H1 (cell line): Measurements from ENCODE around the gene C11orf58. TPM values are rescaled to one million over a fixed set of nuclear protein-coding genes. Genes with fewer than 3 reads are reported as not detected.

Experiments used
- CTCF ChIA-PET: fragments of 300-600 bp; sonication (Branson Sonifier 250); formaldehyde crosslinking; loops from one replicate; lab custom pipeline; 2021; ENCODE audit not compliant: partially characterized antibody; lab: Charles Lee
- POLR2A ChIA-PET: fragments of 300-600 bp; sonication (Branson Sonifier 250); formaldehyde crosslinking; loops from one replicate; lab custom pipeline; 2021; ENCODE audit warnings: inconsistent platforms; ENCODE audit not compliant: partially characterized antibody; lab: Charles Lee
- DNase-seq, 2 experiments: peaks; one replicate each; pipeline versions ENCODE4 v3.0.0 to v3.0.0-alpha.2; 2010 to 2022; ENCODE audit warnings: low spot score in 2 of 2, low read depth in 1 of 2, mixed read lengths in 1 of 2
- FAIRE-seq: peaks from 2 replicates; lab custom pipeline; 2011; peaks lifted over from hg19 to GRCh38; lab: Jason Lieb, UNC
- H2AFZ ChIP-seq: 2 replicates; pipeline ENCODE4 v1.8.1; 2012; ENCODE audit warnings: low read length, inconsistent platforms
- H2AK5ac ChIP-seq: 2 replicates; pipeline ENCODE4 v1.6.1; 2013; ENCODE audit warnings: low read depth, low read length
- H2BK120ac ChIP-seq: replicated peaks from 2 replicates; pipeline ENCODE3; 2013; ENCODE audit warnings: low read depth, low read length, inconsistent platforms
- H2BK12ac ChIP-seq: 2 replicates; pipeline ENCODE4 v1.6.1; 2013; ENCODE audit warnings: low read depth, low read length
- H2BK15ac ChIP-seq: 2 replicates; pipeline ENCODE4 v1.6.1; 2013; ENCODE audit warnings: low read length
- H2BK20ac ChIP-seq: 2 replicates; pipeline ENCODE4 v1.6.1; 2013; ENCODE audit warnings: low read length
- H2BK5ac ChIP-seq: 2 replicates; pipeline ENCODE4 v1.6.1; 2013; ENCODE audit warnings: low read depth, low read length
- H3K14ac ChIP-seq: 2 replicates; pipeline ENCODE4 v1.6.1; 2013; ENCODE audit warnings: inconsistent platforms; ENCODE audit not compliant: insufficient read length
- H3K18ac ChIP-seq: 2 replicates; pipeline ENCODE4 v1.6.1; 2013; ENCODE audit warnings: low read length; ENCODE audit errors: extremely low read depth
- H3K23ac ChIP-seq: 2 replicates; pipeline ENCODE4 v1.6.1; 2013; ENCODE audit warnings: inconsistent platforms; ENCODE audit not compliant: insufficient read length
- H3K23me2 ChIP-seq: 2 replicates; pipeline ENCODE4 v1.6.1; 2013; ENCODE audit warnings: low read depth, low read length
- H3K27ac ChIP-seq: 2 replicates; pipeline ENCODE4 v1.6.1; 2011; ENCODE audit warnings: low read depth, low read length, inconsistent platforms
- H3K27me3 ChIP-seq, 4 experiments: replicated peaks in 1 of 4; 1 replicate in 1 of 4; 2 replicates in 3 of 4; pipeline versions ENCODE4 v1.6.1 to v1.8.1; 2011 to 2013; ENCODE audit warnings: low read length in 3 of 4, mild to moderate bottlenecking in 3 of 4, inconsistent platforms in 2 of 4, mixed read lengths in 2 of 4, moderate library complexity in 1 of 4; ENCODE audit not compliant: control insufficient read depth in 3 of 4, insufficient read depth in 3 of 4; ENCODE audit errors: extremely low read depth in 1 of 4
- H3K36me3 ChIP-seq, 4 experiments: 2 replicates each; pipeline versions ENCODE4 v1.6.1 to v1.8.1; 2011 to 2013; ENCODE audit warnings: mild to moderate bottlenecking in 4 of 4, low read length in 3 of 4, moderate library complexity in 2 of 4, control low read depth in 1 of 4, inconsistent platforms in 1 of 4; ENCODE audit not compliant: insufficient read depth in 4 of 4, control insufficient read depth in 2 of 4
- H3K4ac ChIP-seq: replicated peaks from 2 replicates; pipeline ENCODE3; 2013; ENCODE audit warnings: low read length, low read depth, mixed read lengths, inconsistent platforms; ENCODE audit not compliant: insufficient read length
- H3K4me1 ChIP-seq, 4 experiments: replicated peaks in 1 of 4; 1 replicate in 1 of 4; 2 replicates in 3 of 4; pipeline versions ENCODE4 v1.6.1 to v1.8.1; 2011 to 2013; ENCODE audit warnings: low read length in 3 of 4, inconsistent platforms in 2 of 4, mixed read lengths in 1 of 4; ENCODE audit not compliant: insufficient read depth in 4 of 4, control insufficient read depth in 3 of 4
- H3K4me2 ChIP-seq, 2 experiments: 2 replicates each; pipeline versions ENCODE4 v1.6.1 to v1.8.1; 2011 to 2013; ENCODE audit warnings: low read depth in 2 of 2, low read length in 2 of 2, control low read depth in 1 of 2, inconsistent platforms in 1 of 2, mild to moderate bottlenecking in 1 of 2; ENCODE audit not compliant: insufficient read depth in 1 of 2
- H3K4me3 ChIP-seq, 4 experiments: fragments of 200-600, 300-600 bp in 1 of 4; sonication (generic), shearing (Covaris generic), sonication (Bioruptor Twin) in 1 of 4; 2 replicates each; pipeline versions ENCODE4 v1.5.1 to v1.8.1; 2011 to 2016; ENCODE audit warnings: low read length in 4 of 4, low read depth in 3 of 4, control low read depth in 2 of 4, inconsistent platforms in 2 of 4, mild to moderate bottlenecking in 2 of 4, mixed read lengths in 1 of 4, moderate library complexity in 1 of 4; ENCODE audit not compliant: insufficient read depth in 2 of 4; ENCODE audit errors: extremely low read depth in 1 of 4
- H3K56ac ChIP-seq: replicated peaks from 2 replicates; pipeline ENCODE3; 2013; ENCODE audit warnings: low read depth, mild to moderate bottlenecking, mixed read lengths, low read length, inconsistent platforms; ENCODE audit not compliant: insufficient read length
- H3K79me1 ChIP-seq: 2 replicates; pipeline ENCODE4 v1.6.1; 2013; ENCODE audit warnings: low read depth, low read length, control low read depth
- H3K79me2 ChIP-seq, 2 experiments: 2 replicates each; pipeline versions ENCODE4 v1.6.1 to v1.8.1; 2012 to 2013; ENCODE audit warnings: low read length in 2 of 2, mild to moderate bottlenecking in 2 of 2, inconsistent platforms in 1 of 2; ENCODE audit not compliant: insufficient read depth in 2 of 2, control insufficient read depth in 1 of 2
- H3K9ac ChIP-seq, 4 experiments: replicated peaks in 1 of 4; 1 replicate in 1 of 4; 2 replicates in 3 of 4; pipeline versions ENCODE4 v1.6.1 to v1.8.1; 2011 to 2013; ENCODE audit warnings: low read depth in 3 of 4, low read length in 3 of 4, control low read depth in 2 of 4, mild to moderate bottlenecking in 2 of 4, moderate library complexity in 2 of 4, inconsistent platforms in 1 of 4; ENCODE audit errors: extremely low read depth in 1 of 4
- H3K9me3 ChIP-seq, 2 experiments: 2 replicates each; pipeline versions ENCODE4 v1.6.1 to v1.8.1; 2012 to 2013; ENCODE audit warnings: mild to moderate bottlenecking in 2 of 2, moderate library complexity in 2 of 2, control low read depth in 1 of 2, inconsistent platforms in 1 of 2, low read depth in 1 of 2, low read length in 1 of 2, mixed read lengths in 1 of 2; ENCODE audit not compliant: insufficient read depth in 2 of 2
- H4K20me1 ChIP-seq, 2 experiments: replicated peaks in 1 of 2; 2 replicates each; pipeline versions ENCODE3 to v1.8.1; 2011 to 2013; ENCODE audit warnings: inconsistent platforms in 2 of 2, low read length in 2 of 2, mild to moderate bottlenecking in 1 of 2; ENCODE audit not compliant: insufficient read depth in 2 of 2, control insufficient read depth in 1 of 2
- H4K5ac ChIP-seq: 2 replicates; pipeline ENCODE4 v1.6.1; 2013; ENCODE audit warnings: low read length, low read depth, mixed read lengths, inconsistent platforms; ENCODE audit not compliant: insufficient read length
- H4K8ac ChIP-seq: 2 replicates; pipeline ENCODE4 v1.8.0; 2013; ENCODE audit warnings: mild to moderate bottlenecking, moderate library complexity, low read length, inconsistent platforms; ENCODE audit not compliant: insufficient read depth; ENCODE audit errors: extremely low read depth
- H4K91ac ChIP-seq: replicated peaks from 2 replicates; pipeline ENCODE3; 2013; ENCODE audit warnings: low read length, mixed read lengths, inconsistent platforms; ENCODE audit not compliant: insufficient read length
- GABPA ChIP-seq: IDR thresholded peaks from 2 replicates; pipeline ENCODE4 v1.6.1; 2011; ENCODE audit warnings: mild to moderate bottlenecking, low read length, moderate library complexity, borderline replicate concordance; ENCODE audit not compliant: insufficient read depth
- RBBP5 ChIP-seq: IDR thresholded peaks from 2 replicates; pipeline ENCODE4 v1.7.1; 2012; ENCODE audit warnings: low read depth, mild to moderate bottlenecking, inconsistent platforms, low read length, moderate library complexity, borderline replicate concordance
- SIN3A ChIP-seq, 2 experiments: IDR thresholded peaks in 1 of 2; conservative IDR thresholded peaks in 1 of 2; 2 replicates each; pipeline ENCODE4 v1.6.1; 2011 to 2012; ENCODE audit warnings: low read length in 2 of 2, improper control_type of control experiment in 1 of 2, low read depth in 1 of 2, mild to moderate bottlenecking in 1 of 2
- WGBS, 2 experiments: shearing (Covaris generic) in 1 of 2; methylation state at CpG; one replicate each; pipeline versions ENCODE4 v1.1.6 to v1.1.7; 2013 to 2015; ENCODE audit warnings: low lambda C conversion rate in 2 of 2, mixed read lengths in 2 of 2, inconsistent platforms in 1 of 2, low coverage in 1 of 2, missing lambda C conversion rate in 1 of 2; ENCODE audit not compliant: insufficient replicate concordance in 2 of 2, insufficient coverage in 1 of 2, insufficient read length in 1 of 2; ENCODE audit errors: extremely low coverage in 1 of 2, missing lambda C conversion rate in 1 of 2; 5-methylcytosine and 5-hydroxymethylcytosine counted together
- polyA plus RNA-seq, 7 experiments: library from polyadenylated mRNA; depleted of rRNA in 3 of 7; stranded (reverse) in 5 of 7; unstranded in 2 of 7; fragments of >200 nt in 5 of 7; fragments of 200-250 nt in 2 of 7; gene quantifications; 1 replicate in 5 of 7; 2 replicates in 1 of 7; 4 replicates in 1 of 7; pipeline versions ENCODE4 v1.2.1 to v1.2.3, GENCODE V29; 2011 to 2013; ENCODE audit warnings: missing spikeins in 2 of 7, mixed read lengths in 2 of 7
- total RNA-seq: library from RNA; stranded (reverse); fragmentation: NEBNext Ultra II Directional; extraction: Animal tissue kit (Norgen Biotek cat#: 25700); gene quantifications from 2 replicates; pipeline ENCODE4 v1.2.1, GENCODE V29; 2021

C11orf58 gene
- total and polyA plus RNA-seq, 2 of the 8 experiments (the other 6 are each of a cell fraction or from before 2014, with no cell fraction given), result 70.7 to 181 TPM

DNA sequence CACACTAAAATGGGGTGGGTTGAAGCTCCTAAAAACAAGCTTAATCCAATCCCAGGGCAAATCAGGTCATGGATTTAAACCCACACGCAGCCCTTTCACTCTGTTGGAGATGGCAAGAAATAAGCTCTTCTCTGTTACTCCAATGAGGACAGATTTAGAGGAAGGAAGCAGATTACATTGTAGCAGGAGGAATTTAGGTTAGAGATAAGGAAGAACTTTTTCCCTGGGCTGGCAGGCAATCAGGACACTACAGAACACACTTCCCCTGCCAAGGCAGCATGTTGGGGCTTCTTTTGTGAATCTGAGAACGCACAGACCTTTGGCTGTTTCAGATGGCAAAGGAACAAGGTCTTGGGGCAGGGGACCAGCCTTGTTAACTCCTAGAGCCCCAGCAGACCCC is 46.2 kb downstream of the C11orf58 start:
- no peak overlapping the region for H2BK120ac ChIP-seq
- no peak overlapping the region for H2BK15ac ChIP-seq
- DNase-seq (no peak), FAIRE-seq (no peak)
- no peak overlapping the region for H4K91ac ChIP-seq
- no peak overlapping the region for H3K18ac ChIP-seq
- no peaks in the 10 kb centered on the region for H3K79me2 ChIP-seq
- no peak overlapping the region for H2BK20ac ChIP-seq
- H3K14ac ChIP-seq, result no peak overlapping the region
- no peak overlapping the region for H3K4me3 ChIP-seq
- POLR2A ChIA-PET, result interaction anchor here (1.3 to 3.1 kb wide), 3 partner anchors 46 to 293 kb away, joined by 4 to 11 read pairs (median 4); partner anchors contain the start of genes C11orf58 and RPS13
- peaks cover 3% of the 10 kb centered on the region; the same call in 1 of the 2 replicates for H3K23me2 ChIP-seq
- no peak overlapping the region for H3K4me2 ChIP-seq
- no peak overlapping the region for H2AK5ac ChIP-seq
- 90% methylated on average over 2 of the region's 2 CpGs; no CpG with 5 or more reads in 1 of the 2 experiments for WGBS, 2 experiments
- no peaks in the 10 kb centered on the region for H3K27me3 ChIP-seq
- H3K27ac ChIP-seq, result no peak overlapping the region
- H3K36me3 ChIP-seq, result no peaks in the 10 kb centered on the region; a peak in 1 of 8 replicates
- no peak overlapping the region for H4K5ac ChIP-seq
- H3K4me1 ChIP-seq, result no peaks in the 10 kb centered on the region
- H3K9ac ChIP-seq, result no peak overlapping the region
- no peaks in the 10 kb centered on the region for H3K79me1 ChIP-seq
- H3K23ac ChIP-seq, result no peak overlapping the region
- H2AFZ ChIP-seq, result no peak overlapping the region
- H3K4ac ChIP-seq, result no peak overlapping the region
- H3K9me3 ChIP-seq, result no peaks in the 10 kb centered on the region
- H4K8ac ChIP-seq, result no peak overlapping the region
- CTCF ChIA-PET, result interaction anchor here (0.8 to 10.7 kb wide), 29 partner anchors 8 to 893 kb away, joined by 3 to 119 read pairs (median 7); no protein-coding TSS in a partner anchor
- H2BK12ac ChIP-seq, result no peak overlapping the region
- peaks cover 3 to 4% of the 10 kb centered on the region in 2 experiments for H4K20me1 ChIP-seq
- no peak overlapping the region for H2BK5ac ChIP-seq
- H3K56ac ChIP-seq, result no peak overlapping the region
- TF ChIP-seq GABPA, result no peak
- TF ChIP-seq RBBP5, result no peak
- TF ChIP-seq SIN3A (conservative IDR thresholded peaks at IDR 0.05 in 1 of 2, IDR thresholded peaks at IDR 0.05 in 1 of 2; ENCODE audit: low read depth in 1 of 2, low read length in 2 of 2), result no peak
